GM19240 (cell line): ENCODE data around the gene INF2.
"Not testable (repeated sequence)": the region's sequence is repeated elsewhere in the genome, so short reads cannot be mapped to it uniquely, and the experiment has no call there.

Source experiments
- DNase-seq: peaks from one replicate; pipeline ENCODE4 v3.0.0; 2011; ENCODE audit warnings: low spot score; ENCODE audit not compliant: insufficient read length

The INF2 gene

GRCh38 chr14:104734991-104735779 lies 45.8 kb downstream of the INF2 start:
- DNase-seq: no peak

GRCh38 chr14:104735830-104736642 lies 46.6 kb downstream of the INF2 start:
- DNase-seq: no peak

- no peak for DNase-seq
Observed at GRCh38 chr14:104738375-104739019, 49.1 kb downstream of the INF2 start.

DNA sequence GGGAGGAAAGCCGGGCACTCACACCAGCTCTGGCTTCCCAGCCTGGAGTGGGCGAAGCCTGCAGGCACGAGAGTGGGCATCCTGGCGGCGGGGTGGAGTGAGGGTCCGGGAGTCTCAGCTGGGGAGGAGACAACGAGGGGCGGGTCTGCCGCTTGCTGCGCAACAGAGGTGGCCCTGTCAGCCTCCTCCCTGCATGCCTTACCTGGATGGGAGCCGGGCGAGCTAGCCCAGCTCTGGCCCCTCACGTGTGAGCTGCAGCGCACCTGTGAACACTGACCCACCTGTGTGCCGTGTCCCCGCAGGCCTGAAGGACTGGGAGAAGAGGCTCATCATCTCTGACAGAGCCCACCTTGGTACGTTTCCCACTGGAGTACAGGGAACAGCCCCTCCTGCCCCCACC lies 49.6 kb downstream of the INF2 start:
- no peak for DNase-seq

DNA sequence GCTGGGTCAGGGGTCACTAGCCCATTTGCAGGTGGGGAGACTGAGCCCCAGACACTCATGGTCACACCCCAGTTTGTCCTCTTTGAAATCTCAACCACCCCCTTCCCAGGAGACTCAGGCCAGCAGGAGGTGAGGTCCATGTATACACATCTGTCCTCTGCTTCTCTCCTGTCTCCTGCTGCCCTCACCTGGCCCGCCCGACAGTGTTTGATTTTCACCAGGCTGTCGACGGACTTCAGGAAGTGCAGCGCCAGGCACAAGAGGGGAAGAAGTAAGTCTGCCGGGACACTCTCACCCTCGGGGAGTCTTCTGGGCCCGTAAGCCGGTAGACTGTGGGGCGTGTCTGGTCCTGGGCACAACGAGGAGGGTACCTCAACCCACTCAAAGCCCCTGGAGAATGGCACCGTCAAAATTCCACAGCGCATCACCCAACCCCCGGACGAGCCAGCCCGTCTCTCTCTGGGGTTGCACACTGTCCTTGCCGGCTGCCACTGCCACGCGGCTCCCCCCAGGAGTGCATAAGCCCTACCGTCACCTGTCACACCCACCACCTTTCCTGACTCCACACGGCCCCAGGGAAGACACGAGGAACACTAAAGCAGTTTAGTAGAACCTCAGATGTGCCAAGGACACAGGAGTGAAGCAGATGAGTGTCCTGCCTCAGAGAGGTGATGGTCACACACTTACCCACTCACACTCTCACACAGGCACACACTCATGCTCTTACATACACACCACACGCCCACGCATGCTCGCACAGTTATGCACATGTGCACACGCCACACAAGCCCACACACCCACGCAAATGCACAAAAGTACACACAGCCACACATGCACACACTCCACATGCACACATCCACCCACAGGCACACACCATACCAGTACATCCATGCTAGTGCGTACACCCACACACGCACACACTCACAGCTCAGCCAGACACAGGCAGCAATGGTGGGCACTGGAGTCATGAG lies 50.4 kb downstream of the INF2 start:
- no peak for DNase-seq

DNA sequence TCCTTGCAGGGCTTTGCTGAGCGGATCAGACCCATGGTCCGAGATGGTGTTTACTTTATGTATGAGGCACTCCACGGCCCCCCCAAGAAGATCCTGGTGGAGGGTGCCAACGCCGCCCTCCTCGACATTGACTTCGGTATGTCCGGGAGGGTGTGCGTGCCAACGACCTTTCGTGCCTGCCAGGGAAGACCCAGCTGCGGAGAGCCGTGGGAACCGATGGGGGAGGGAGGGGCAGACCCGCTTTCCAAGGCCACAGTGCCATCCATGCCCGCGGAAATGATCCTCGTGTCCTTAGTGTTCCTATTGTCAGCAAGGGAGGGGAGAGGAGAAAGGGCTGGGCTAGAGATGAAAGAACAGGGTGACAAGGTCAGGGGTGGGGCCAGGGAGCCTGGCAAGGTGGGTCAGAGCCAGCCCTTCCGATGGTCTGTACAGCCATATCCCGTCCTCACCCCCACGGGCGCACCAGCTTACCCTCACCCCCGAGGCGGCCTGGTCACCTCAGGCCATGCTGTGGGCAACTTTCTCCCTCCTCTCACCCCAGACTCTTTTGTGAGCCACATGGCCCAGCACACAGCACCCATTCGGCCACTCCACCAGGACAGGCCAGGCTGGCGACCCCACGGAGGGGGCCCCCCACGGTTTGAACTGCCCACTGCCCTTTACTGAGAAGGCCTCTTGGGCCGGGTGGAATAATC lies 51.8 kb downstream of the INF2 start:
- DNase-seq: no peak

DNA sequence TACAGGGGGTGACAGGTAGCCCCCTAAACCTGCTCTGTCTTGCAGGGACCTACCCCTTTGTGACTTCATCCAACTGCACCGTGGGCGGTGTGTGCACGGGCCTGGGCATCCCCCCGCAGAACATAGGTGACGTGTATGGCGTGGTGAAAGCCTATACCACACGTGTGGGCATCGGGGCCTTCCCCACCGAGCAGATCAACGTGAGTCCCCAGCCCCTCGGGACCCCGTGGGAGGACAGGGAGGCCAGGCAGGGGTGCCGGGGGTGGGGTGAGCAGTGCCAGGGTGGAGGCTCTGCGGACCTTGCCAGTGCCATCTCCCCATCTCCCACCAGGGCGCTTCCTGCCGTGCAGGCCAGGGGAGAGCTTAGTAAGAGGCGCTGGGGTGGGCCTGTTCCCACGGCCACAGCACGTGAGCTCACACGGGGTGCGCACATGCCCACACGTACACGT lies 52.4 kb downstream of the INF2 start:
- DNase-seq: no peak

DNA sequence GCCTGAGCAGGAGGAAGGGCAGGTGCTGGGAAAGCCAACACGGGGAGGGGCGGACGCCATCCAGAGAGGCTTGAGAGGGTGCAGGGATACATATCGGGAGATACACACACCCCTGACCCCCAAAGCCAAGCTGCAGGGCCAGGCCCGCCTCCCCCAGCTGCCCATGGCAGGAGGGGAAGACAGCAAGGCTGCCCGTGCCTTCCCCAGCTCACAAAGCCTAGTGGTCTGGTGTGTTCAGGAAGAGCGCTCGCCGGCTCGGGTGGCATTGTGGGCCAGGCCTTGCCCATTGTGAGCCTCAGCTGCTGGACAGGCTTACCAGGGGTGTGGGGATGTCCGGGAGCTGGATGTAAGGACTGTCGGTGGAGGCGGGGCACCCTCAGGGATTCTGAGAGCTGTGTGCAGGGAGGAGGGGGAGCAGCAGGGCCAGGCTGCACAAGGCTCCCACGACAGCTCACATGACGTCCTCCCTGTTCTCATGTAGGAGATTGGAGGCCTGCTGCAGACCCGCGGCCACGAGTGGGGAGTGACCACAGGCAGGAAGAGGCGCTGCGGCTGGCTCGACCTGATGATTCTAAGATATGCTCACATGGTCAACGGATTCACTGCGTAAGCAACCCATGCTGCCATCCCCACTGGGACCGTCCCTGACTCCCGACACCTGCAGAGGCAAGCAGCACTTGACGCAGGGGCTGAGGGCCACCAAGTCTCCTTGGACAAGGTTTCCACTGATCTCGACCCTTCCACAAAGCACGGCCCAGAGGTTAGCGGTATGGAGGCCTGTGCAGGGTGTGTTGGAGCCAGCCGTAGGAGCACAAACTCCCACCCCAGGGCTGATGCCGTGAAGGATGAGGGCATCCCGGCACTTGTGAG lies 53.4 kb downstream of the INF2 start:
- no peak for DNase-seq

DNA sequence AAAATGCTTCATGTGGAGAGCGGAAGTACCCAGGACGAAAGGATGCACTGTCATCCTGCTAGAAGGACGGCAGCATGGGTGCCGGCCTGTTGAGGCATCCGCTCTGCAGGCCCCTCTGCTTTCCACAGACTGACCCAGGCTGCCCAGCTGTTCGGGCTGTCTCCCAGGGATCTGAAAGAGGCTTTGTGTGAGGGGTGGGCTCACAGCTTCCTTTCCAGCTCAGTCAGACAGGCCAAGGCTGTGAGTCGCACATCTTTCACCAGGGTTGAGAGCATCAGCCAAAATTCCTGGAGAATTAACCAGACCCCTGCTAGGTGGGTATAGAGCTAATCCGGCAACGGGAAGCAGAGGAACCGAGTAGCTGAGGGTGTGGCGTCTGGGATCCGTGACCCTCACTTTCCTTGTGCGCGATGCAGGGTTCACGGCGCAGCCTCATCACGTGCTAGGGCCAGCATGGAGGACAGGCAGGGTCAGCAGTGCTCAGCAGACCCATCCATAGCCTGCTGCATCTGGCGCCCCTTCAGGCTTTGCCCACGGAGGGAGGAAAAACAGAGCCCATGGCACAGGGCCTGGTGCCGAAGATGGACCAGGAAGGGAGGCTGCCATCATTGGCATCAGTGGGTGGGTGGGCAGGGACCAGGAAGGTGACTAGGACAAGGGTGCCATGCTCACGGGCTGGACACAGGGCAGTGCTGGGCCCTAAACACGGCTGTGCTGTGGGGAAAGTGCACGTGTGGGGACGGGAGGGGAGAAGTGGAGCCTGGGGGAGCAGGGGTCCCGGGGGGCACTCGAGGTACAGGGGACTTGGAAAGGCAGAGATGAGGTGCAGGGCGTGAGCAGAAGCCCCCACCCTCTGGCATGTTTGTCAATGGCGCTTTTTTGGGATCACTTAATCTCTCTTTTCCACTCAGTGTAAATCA lies 54.3 kb downstream of the INF2 start:
- no peak for DNase-seq

DNA sequence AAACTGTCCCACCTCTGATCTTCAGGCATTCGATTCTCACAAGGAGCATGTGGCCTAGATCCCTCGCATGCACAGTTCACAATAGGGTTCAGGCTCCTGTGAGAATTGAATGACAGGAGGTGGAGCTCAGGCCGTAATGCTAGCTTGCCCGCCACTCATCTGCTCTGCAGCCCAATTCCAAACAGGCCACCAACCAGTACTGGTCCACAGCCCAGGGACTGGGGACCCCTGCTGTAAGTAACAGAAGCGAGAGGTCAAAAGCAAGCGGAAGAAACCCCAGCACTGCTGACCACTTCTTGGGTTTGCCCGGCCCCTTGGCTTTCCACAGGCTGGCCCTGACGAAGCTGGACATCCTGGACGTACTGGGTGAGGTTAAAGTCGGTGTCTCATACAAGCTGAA lies 55.1 kb downstream of the INF2 start:
- DNase-seq: no peak

GRCh38 chr14:104745431-104745830 lies 56.0 kb downstream of the INF2 start:
- DNase-seq: no peak

DNA sequence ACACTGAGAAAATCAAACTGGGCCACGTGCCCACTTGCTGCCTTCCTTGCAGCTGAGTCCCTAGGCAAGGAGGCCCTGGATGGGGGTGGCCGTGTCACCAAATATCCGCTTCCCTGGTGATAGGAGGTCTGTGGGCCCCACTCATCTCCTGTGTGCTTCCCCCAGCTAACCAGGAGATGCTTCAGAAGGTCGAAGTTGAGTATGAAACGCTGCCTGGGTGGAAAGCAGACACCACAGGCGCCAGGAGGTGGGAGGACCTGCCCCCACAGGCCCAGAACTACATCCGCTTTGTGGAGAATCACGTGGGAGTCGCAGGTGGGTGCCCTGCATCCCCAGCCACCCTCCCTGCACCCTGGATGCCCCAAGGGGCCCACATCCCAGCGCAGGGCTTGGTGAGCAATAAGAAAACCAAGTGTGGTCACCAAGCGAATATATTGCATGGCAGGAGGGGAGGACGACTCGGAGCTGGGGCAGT lies 56.7 kb downstream of the INF2 start:
- DNase-seq: no peak

DNA sequence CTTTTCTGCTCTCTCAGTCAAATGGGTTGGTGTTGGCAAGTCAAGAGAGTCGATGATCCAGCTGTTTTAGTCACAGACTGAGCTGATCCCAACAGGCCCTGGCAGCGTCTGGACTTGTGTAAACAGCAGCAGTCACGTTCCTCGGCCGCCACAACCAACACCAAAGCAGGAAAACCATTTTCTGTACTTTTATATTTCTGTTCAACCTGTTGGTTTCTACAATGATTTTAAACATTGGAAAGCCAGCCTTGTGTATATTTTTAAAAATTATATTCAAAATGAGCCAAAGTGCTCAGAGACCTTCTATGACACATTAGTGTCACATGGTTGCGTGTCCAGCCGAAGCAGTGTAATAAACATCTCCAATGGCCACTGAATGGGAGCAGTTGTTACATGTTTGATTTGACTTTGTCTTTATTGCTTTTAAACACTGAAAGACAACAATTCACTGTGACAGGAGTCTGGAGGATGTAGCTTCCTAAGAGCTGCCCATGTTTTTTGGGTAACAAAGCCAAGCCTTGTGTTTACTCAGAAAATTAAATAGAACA lies 57.6 kb downstream of the INF2 start:
- no peak for DNase-seq

DNA sequence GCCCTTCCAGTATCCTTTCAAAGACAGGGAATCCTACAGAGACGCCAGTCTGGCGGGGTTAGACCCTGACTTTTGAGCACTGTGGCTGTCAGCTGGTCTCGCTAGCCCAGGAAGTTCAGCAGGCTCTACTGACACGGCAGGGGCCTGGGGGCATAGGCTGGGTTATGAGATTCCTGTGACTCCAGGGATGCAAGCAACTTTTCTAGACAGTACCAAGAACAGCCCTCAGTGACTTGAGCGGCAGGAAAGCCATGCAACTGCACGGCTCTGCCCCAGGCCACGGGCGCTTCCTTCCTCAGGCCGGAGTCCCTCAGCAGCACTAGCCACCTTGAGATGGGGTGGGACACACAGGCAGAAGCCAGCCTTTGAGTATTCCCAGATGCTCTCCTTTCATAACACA lies 58.5 kb downstream of the INF2 start:
- DNase-seq: no peak

DNA sequence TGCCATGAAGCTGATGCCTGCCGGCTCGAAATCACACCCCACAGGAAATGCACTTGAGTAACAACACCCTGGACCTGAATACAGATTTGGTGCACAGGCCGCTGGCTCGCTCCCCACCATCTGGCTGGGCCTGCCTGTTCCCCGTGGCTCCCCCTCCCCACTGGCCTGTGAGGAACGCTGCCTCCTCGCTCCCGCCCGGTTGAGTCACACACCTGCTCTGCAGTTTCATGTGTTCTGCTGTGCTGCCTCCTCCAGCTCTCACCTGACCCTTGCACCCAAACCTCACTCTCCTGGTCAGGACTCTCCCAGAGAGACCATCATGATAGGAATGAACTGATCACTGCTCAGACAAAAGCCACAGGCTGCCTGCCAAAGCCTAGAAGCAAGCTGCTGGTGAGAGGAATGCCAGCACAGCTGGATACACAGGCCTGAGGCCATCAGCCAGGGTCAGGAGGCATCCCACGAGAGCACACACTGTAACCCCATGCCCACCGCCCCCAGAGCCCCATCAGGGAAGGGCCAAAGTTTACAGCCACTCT lies 59.8 kb downstream of the INF2 start:
- DNase-seq: no peak

- DNase-seq: no peak
Observed at GRCh38 chr14:104750056-104750752, 60.8 kb downstream of the INF2 start.

DNA sequence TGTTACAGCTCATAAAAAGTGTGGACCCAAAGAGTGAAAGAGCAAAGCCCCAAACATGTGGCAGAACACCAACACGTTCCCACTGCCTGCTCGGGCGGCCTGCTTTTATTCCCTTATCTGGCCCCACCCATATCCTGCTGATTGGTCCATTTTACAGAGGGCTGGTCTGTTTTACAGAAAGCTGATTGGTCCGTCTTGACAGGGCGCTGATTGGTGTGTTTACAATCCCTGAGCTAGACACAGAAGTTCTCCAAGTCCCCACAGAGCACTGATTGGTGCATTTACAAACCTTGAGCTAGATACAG lies 61.3 kb downstream of the INF2 start:
- DNase-seq: not testable (repeated sequence)
